Measurements from ENCODE around the gene CASP14. TPM values are rescaled to one million over a fixed set of nuclear protein-coding genes. Genes with fewer than 3 reads are reported as not detected.

CASP14 gene
- total and polyA plus RNA-seq, 10 of the 15 experiments (the other 5 are each of a cell fraction or from before 2014, with no cell fraction given): 0.06 to 0.40 (median 0.13) TPM; not detected in 2

DNA sequence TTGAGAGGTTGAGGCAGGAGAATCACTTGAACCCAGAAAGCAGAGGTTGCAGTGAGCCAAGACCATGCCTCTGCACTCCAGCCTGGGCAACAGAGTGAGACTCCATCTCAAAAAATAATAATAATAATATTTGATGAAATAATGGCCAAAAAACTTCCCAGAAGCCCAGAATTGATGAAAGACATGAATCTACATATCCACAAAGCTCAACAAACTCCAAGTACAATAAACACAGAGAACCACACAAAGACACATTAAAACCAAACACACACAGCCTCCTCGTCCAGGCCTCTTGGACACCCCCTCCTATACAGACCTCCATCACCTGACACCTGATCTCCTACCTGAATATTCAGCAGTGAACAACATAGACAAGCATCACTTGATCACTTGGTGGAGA lies 54.7 kb downstream of the CASP14 start (continued):
- TF ChIP-seq, protein P1, sequence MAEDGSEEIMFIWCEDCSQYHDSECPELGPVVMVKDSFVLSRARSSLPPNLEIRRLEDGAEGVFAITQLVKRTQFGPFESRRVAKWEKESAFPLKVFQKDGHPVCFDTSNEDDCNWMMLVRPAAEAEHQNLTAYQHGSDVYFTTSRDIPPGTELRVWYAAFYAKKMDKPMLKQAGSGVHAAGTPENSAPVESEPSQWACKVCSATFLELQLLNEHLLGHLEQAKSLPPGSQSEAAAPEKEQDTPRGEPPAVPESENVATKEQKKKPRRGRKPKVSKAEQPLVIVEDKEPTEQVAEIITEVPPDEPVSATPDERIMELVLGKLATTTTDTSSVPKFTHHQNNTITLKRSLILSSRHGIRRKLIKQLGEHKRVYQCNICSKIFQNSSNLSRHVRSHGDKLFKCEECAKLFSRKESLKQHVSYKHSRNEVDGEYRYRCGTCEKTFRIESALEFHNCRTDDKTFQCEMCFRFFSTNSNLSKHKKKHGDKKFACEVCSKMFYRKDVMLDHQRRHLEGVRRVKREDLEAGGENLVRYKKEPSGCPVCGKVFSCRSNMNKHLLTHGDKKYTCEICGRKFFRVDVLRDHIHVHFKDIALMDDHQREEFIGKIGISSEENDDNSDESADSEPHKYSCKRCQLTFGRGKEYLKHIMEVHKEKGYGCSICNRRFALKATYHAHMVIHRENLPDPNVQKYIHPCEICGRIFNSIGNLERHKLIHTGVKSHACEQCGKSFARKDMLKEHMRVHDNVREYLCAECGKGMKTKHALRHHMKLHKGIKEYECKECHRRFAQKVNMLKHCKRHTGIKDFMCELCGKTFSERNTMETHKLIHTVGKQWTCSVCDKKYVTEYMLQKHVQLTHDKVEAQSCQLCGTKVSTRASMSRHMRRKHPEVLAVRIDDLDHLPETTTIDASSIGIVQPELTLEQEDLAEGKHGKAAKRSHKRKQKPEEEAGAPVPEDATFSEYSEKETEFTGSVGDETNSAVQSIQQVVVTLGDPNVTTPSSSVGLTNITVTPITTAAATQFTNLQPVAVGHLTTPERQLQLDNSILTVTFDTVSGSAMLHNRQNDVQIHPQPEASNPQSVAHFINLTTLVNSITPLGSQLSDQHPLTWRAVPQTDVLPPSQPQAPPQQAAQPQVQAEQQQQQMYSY (CRISPR knock-in tag; IDR thresholded peaks at IDR 0.05): no peak
- TF ChIP-seq CEBPB (IDR thresholded peaks at IDR 0.05; ENCODE audit: borderline replicate concordance in 1 of 2, low read depth in 2 of 2, low read length in 2 of 2) (no peak), RBBP5 (conservative IDR thresholded peaks at IDR 0.05) (no peak), NFXL1 (IDR thresholded peaks at IDR 0.05; ENCODE audit: borderline replicate concordance) (no peak)

DNA sequence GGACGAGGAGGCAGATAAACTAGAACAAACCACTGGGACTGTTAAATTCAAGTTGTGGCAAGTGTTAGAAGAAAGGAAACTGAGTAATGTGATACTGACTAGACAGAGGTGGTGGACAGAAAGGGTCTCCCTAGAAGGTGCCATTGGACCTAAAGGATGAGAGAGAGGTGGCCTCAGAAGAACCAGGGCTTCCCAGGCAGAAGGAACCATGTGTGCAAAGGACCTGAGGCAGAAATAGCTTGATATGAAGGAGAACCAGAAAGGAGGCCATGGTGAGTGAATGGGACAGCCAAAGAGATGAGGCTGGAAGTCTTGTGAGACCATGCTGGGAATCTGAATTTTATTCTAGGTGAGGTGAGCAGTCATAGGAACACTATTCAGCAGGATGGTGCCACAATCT lies 55.1 kb downstream of the CASP14 start:
- no TSS peak for BruUV-seq (replicated peaks)
- RAD21 ChIA-PET (ENCODE audit: unreplicated experiment): no interaction called here
- H2AFZ ChIP-seq (ENCODE audit: control insufficient read depth, low read depth, low read length): no peak overlapping the region
- in situ Hi-C loops (cut with MboI) (no loop called here), intact Hi-C loops (cut with micrococcal nuclease; ENCODE audit: unreplicated experiment) (no loop called here)
- no peaks in the 10 kb centered on the region for H3K79me2 ChIP-seq (ENCODE audit: control insufficient read depth, insufficient read depth, low read length)
- H3K4me2 ChIP-seq (ENCODE audit: control insufficient read depth, insufficient read depth): no peak overlapping the region
- DNase-seq (ENCODE audit: low read depth, low spot score) (no peak), FAIRE-seq (no peak), ATAC-seq (no peak)
- WGBS (ENCODE audit: insufficient coverage, insufficient replicate concordance, low lambda C conversion rate, missing lambda C conversion rate): 0% methylated on average over 1 of the region's 1 CpG
- no peak overlapping the region for H3K9ac ChIP-seq (ENCODE audit: control insufficient read depth, insufficient read depth, low read length)
- no peak overlapping the region for H3K4me3 ChIP-seq
- peaks cover 3 to 5% of the 10 kb centered on the region in 2 experiments; a peak in 2 of 4 replicates for H3K27me3 ChIP-seq (replicated peaks in 1 of 2; ENCODE audit: control insufficient read depth in 2 of 2, insufficient read depth in 2 of 2, low read length in 1 of 2)
- no peaks in the 10 kb centered on the region for H3K36me3 ChIP-seq (ENCODE audit: control insufficient read depth in 2 of 2, insufficient read depth in 2 of 2, low read length in 1 of 2)
- CTCF ChIA-PET: interaction anchor here (1.1 to 2.3 kb wide), 2 partner anchors 12 to 45 kb away, joined by 3 to 9 read pairs; no protein-coding TSS in a partner anchor
- H3K9me3 ChIP-seq (replicated peaks; ENCODE audit: control insufficient read depth, insufficient read depth, low read length): no peaks in the 10 kb centered on the region; the same call in 2 of the 3 replicates
- no peaks in the 10 kb centered on the region for H4K20me1 ChIP-seq (ENCODE audit: control insufficient read depth, insufficient read depth)
- SMC1A ChIA-PET (ENCODE audit: uncharacterized antibody, unreplicated experiment): no interaction called here
- no peak overlapping the region for H3K27ac ChIP-seq (ENCODE audit: control insufficient read depth, insufficient read depth)
- POLR2A ChIA-PET: no interaction called here
- H3K4me1 ChIP-seq (ENCODE audit: control insufficient read depth, insufficient read depth, low read length): no peaks in the 10 kb centered on the region
- TF ChIP-seq NFYA (IDR thresholded peaks at IDR 0.05; ENCODE audit: borderline replicate concordance, low read depth, low read length) (no peak), TCF7 (IDR thresholded peaks at IDR 0.05; ENCODE audit: borderline replicate concordance) (no peak), RB1 (IDR thresholded peaks at IDR 0.05; ENCODE audit: borderline replicate concordance) (no peak), POLR2AphosphoS5 (IDR thresholded peaks at IDR 0.05; ENCODE audit: low read length) (no peak), FOXM1 (IDR thresholded peaks at IDR 0.05; ENCODE audit: low read depth, low read length) (no peak), CBFB (IDR thresholded peaks at IDR 0.05; ENCODE audit: low read depth) (no peak), ASH2L (IDR thresholded peaks at IDR 0.05; ENCODE audit: borderline replicate concordance, low read depth) (no peak), SMC3 (IDR thresholded peaks at IDR 0.05; ENCODE audit: borderline replicate concordance, low read length) (no peak), NRF1 (conservative IDR thresholded peaks at IDR 0.05; ENCODE audit: low read depth, low read length) (no peak), ZNF384 (IDR thresholded peaks at IDR 0.05; ENCODE audit: borderline replicate concordance, low read depth, low read length) (no peak)
- TF ChIP-seq, protein P2, sequence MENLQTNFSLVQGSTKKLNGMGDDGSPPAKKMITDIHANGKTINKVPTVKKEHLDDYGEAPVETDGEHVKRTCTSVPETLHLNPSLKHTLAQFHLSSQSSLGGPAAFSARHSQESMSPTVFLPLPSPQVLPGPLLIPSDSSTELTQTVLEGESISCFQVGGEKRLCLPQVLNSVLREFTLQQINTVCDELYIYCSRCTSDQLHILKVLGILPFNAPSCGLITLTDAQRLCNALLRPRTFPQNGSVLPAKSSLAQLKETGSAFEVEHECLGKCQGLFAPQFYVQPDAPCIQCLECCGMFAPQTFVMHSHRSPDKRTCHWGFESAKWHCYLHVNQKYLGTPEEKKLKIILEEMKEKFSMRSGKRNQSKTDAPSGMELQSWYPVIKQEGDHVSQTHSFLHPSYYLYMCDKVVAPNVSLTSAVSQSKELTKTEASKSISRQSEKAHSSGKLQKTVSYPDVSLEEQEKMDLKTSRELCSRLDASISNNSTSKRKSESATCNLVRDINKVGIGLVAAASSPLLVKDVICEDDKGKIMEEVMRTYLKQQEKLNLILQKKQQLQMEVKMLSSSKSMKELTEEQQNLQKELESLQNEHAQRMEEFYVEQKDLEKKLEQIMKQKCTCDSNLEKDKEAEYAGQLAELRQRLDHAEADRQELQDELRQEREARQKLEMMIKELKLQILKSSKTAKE (IDR thresholded peaks at IDR 0.05; ENCODE audit: low read depth, poor library complexity, severe bottlenecking): no peak
- TF ChIP-seq, protein P3, sequence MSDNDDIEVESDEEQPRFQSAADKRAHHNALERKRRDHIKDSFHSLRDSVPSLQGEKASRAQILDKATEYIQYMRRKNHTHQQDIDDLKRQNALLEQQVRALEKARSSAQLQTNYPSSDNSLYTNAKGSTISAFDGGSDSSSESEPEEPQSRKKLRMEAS (IDR thresholded peaks at IDR 0.05; ENCODE audit: low read depth, low read length): no peak
- TF ChIP-seq, protein P4, sequence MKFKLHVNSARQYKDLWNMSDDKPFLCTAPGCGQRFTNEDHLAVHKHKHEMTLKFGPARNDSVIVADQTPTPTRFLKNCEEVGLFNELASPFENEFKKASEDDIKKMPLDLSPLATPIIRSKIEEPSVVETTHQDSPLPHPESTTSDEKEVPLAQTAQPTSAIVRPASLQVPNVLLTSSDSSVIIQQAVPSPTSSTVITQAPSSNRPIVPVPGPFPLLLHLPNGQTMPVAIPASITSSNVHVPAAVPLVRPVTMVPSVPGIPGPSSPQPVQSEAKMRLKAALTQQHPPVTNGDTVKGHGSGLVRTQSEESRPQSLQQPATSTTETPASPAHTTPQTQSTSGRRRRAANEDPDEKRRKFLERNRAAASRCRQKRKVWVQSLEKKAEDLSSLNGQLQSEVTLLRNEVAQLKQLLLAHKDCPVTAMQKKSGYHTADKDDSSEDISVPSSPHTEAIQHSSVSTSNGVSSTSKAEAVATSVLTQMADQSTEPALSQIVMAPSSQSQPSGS (IDR thresholded peaks at IDR 0.05; ENCODE audit: low read length): no peak

All from GM12878 (cell line).